GM23248 (cell line): ENCODE data around the gene IZUMO4.

Experiments used
- EZH2 ChIP-seq: fragments of 200-600 bp; sonication (generic); IDR thresholded peaks from 2 replicates; pipeline ENCODE4 v1.6.1; 2018; ENCODE audit warnings: antibody characterized with exemption, mild to moderate bottlenecking; ENCODE audit not compliant: insufficient read depth, poor library complexity, severe bottlenecking
- EZH2phosphoT487 ChIP-seq: fragments of 200-600 bp; sonication (generic); IDR thresholded peaks from 2 replicates; pipeline ENCODE4 v1.6.1; 2018; ENCODE audit warnings: antibody characterized with exemption, moderate library complexity, mild to moderate bottlenecking, low read depth; ENCODE audit not compliant: insufficient read depth

DNA sequence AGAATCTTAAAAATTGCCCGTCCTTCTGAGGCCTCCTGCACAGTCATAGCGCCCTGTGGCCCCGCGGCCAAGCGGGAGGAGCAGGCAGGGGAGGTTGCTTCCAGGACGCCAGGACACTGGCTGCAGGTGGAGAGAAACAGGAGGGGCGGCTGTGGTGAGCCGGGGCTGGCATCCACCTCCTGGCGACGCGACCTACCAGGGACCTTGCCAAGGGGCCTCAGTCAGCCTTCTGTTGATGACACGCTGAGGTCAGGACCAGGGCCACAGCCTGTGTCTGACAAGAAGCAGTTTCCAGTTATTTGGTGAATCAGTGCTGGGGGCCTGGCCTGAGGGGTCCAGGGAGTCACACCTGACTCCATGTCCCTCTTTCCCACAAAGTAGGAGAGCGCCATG is 32.3 kb upstream of the IZUMO4 start:
- TF ChIP-seq EZH2: no peak
- TF ChIP-seq EZH2phosphoT487: no peak
